LNCAP (cell line): ENCODE results near the gene TMEM9.

Experiments
- TF ChIP-seq, protein P1 (sequence below): fragments of 450-650 bp; IDR thresholded peaks from 2 replicates; pipeline ENCODE4 v1.5.1; 2017; ENCODE audit warnings: mild to moderate bottlenecking

TMEM9 gene

DNA sequence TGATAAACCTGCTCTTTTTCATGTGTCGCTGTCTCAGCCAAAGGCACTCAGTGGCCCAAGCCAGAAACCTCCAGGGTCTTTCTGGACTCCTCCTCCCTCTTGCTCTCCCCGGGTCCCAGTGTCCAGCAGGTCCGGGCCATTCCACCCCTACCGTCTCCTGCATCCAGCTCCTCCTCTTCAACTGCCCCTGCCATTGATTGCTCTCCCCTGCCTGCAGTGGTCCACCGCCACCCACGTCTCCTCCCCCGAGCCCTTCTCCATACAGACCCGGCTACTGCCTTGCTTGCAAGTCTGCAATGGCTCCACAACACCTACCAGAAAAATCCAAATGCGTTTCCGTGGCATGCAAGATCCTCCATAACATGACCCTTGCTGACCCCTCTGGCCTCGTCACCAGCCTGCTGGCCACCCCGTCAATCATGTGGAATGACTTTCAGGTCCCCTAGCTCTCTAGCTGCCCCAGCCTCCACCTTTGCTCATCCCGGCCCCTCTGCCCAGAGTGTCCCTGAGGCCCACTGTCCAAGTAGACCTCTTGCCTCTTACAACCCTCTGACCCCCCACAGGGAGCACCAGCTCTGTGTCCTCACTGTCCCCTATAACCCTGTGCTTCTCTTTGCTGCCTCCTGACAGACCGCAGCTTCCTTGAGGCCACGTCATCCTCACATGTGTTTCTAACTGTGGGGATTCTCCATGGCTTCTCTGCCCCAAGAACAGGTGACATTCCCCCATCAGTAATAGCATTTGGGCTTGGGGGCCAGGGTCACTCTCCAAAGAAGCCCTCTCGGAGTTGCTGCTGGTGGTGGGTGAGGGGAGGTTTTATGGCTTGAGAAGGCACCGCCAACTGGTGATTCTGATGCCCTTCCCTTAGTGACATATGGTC, 57.1 kb downstream of the TMEM9 start:
- TF ChIP-seq, protein P1, sequence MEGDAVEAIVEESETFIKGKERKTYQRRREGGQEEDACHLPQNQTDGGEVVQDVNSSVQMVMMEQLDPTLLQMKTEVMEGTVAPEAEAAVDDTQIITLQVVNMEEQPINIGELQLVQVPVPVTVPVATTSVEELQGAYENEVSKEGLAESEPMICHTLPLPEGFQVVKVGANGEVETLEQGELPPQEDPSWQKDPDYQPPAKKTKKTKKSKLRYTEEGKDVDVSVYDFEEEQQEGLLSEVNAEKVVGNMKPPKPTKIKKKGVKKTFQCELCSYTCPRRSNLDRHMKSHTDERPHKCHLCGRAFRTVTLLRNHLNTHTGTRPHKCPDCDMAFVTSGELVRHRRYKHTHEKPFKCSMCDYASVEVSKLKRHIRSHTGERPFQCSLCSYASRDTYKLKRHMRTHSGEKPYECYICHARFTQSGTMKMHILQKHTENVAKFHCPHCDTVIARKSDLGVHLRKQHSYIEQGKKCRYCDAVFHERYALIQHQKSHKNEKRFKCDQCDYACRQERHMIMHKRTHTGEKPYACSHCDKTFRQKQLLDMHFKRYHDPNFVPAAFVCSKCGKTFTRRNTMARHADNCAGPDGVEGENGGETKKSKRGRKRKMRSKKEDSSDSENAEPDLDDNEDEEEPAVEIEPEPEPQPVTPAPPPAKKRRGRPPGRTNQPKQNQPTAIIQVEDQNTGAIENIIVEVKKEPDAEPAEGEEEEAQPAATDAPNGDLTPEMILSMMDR: no peak

DNA sequence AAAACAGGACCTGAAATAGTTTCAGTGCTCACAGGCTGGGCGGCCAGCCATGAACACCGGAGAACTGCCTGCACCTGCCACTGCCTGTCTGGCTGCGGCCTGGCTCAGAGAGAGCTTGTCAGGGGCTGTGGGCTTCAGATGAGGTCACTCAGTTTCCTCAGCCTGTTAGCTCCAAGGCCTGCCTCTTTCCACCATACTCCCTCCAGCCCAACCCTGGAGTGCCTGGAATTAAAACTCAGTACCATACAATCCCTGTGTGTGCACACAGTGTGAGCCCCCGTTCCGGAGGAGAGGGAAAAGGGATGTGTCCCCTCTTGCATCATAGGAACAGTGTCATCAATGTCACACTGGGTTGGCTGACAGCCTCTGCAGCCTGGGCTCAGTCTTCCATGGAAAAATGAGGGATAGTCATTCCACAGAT, 58.2 kb downstream of the TMEM9 start:
- TF ChIP-seq, protein P1: no peak

DNA sequence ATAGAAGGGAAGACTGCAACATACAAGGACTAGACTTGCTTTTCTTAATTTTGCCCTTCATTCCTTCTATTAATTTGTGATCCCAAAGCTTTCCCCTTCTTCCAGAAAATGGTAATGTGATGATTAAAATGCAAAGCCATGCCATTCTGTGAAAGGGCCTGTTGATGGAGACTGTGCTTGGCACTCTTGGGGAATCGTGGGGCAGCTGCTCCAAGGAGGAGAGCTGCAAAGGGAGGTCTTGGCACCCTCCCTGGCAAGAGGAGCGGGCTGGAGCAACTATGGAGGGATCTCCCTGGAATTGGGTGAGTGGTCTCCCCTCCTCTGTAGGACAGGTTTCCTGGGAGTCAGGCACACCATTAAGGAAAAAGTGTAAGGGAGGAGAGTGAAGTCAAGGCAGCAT, 58.7 kb downstream of the TMEM9 start:
- TF ChIP-seq, protein P1: no peak

DNA sequence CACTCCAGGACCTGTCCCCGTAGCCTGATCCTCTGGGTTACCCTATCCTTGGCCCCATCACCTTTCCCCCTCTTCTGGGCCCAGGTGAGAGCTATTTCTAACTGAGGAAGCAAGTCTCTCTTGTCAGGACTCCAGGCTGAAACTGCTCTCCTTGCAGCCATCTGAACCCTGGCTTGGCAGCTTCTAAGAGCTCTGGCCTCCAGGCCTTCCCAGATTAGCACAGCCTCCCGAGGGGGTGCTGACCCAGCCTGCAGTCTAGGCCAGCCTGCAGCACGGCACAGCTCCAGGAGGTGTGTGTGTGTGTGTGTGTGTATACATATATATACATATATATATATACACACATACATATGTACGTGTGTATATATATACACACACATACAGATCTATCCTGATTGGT, 59.4 kb downstream of the TMEM9 start:
- TF ChIP-seq, protein P1: no peak

DNA sequence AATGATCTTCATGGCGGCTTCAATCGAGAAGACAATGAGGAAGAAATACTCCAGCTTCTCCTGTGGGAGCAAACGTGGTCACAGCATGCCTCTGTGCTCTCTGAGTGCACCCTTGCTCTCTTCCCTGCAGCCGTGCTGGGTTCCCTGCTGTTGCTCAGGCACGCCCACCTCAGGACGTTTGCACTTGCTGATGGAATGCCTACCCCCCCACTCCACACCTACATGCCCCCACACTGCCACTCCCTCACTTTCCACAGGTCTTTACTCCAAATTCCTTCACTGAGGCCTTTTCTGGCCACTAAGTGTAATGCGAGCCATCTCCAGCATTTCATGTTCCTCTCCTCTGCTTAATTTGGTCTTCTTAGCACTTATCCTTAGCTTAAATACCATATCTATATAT, 60.3 kb downstream of the TMEM9 start:
- TF ChIP-seq, protein P1: no peak

DNA sequence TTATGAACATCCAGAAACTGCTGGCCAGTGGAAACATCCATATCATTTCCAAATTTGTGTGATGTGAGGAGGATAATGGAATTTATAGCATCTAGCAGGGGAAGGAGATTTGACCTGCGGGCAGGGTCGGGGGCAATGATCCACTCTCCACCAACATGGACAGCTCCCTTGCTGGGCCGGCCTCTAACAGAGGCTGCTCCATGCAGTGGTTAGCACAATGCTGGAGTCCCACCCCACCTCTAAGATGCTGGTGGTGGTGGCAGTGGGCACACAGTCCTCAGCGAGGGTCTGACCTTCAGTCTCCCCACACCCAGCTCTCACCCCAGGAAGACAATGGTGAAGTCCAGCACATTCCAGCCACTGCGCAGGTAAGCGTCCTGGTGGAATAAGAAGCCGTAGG, 60.7 kb downstream of the TMEM9 start:
- TF ChIP-seq, protein P1: no peak

DNA sequence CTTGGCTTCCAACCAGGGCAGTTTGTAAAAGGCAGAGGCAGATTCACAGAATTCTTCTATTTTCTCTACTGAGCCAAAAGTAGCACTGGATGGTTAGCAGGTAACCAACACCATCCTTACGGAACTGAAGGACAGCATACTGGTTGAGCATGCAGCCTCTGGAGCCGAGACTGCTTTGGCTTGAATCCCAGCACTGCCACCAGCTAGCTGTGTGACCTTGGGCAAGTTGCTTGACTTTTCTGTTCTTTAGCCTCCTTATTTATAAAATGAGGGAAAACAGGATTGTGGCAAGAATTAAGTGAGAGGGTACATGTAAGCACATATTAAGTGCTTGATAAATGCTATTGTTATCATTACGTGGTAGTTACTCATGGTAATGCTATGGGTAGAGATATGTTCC, 61.5 kb downstream of the TMEM9 start:
- TF ChIP-seq, protein P1: no peak
